Measurements from ENCODE around the gene IGSF3. TPM values are rescaled to one million over a fixed set of nuclear protein-coding genes. Genes with fewer than 3 reads are reported as not detected.
A peak's percentile ranks its signal among the peaks of the same experiment; 100 is the strongest.

Gene IGSF3
- total and polyA plus RNA-seq, 2 of the 13 experiments (the other 11 are each of a cell fraction or from before 2014, with no cell fraction given): 0.11 to 0.16 TPM

DNA sequence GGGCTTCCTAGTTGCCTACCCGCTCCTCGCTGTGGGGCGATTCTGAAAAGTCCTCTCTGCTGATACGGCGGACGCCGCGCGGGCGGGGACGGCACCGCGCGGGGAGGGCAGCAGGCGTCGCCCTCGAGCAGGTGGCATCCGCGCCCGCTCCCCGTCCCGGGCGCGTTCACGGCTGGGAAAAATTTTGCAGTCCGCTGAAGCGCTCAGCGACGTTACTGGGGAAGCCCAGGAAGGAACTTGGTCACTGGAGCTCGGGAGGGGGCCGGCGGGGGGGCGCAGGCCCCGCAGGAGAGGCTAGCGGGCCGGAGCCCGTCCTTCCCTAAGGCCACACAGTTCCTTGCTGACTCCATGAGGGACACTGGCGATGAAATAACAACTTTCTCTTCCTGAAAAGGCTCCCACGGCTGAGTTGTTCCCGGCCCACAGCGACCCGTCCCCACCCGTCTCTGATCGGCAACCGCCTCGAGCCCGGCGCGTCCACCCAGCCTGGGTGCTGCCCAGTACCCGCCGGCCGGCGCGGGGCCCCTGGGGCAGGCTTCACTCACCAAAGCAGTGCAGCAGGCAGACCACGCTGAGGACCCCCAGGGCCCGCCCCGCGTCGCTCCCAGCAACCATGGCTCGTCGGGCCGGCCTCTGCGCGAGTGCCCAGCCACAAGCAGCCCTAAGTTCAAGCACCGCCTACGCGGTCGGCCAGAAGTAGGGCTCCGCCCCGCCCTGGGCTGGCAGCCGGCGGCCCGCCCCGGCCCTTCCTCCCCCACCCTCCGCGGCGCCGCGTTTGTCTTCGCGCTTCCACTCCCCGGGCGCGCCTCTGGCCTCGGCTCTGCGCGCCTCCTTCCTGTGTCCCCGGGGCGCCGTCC is 96.9 kb downstream of the IGSF3 start, which contains the start of gene CD58 (continued):
- TF ChIP-seq, protein P1, sequence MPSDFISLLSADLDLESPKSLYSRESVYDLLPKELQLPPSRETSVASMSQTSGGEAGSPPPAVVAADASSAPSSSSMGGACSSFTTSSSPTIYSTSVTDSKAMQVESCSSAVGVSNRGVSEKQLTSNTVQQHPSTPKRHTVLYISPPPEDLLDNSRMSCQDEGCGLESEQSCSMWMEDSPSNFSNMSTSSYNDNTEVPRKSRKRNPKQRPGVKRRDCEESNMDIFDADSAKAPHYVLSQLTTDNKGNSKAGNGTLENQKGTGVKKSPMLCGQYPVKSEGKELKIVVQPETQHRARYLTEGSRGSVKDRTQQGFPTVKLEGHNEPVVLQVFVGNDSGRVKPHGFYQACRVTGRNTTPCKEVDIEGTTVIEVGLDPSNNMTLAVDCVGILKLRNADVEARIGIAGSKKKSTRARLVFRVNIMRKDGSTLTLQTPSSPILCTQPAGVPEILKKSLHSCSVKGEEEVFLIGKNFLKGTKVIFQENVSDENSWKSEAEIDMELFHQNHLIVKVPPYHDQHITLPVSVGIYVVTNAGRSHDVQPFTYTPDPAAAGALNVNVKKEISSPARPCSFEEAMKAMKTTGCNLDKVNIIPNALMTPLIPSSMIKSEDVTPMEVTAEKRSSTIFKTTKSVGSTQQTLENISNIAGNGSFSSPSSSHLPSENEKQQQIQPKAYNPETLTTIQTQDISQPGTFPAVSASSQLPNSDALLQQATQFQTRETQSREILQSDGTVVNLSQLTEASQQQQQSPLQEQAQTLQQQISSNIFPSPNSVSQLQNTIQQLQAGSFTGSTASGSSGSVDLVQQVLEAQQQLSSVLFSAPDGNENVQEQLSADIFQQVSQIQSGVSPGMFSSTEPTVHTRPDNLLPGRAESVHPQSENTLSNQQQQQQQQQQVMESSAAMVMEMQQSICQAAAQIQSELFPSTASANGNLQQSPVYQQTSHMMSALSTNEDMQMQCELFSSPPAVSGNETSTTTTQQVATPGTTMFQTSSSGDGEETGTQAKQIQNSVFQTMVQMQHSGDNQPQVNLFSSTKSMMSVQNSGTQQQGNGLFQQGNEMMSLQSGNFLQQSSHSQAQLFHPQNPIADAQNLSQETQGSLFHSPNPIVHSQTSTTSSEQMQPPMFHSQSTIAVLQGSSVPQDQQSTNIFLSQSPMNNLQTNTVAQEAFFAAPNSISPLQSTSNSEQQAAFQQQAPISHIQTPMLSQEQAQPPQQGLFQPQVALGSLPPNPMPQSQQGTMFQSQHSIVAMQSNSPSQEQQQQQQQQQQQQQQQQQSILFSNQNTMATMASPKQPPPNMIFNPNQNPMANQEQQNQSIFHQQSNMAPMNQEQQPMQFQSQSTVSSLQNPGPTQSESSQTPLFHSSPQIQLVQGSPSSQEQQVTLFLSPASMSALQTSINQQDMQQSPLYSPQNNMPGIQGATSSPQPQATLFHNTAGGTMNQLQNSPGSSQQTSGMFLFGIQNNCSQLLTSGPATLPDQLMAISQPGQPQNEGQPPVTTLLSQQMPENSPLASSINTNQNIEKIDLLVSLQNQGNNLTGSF (CRISPR knock-in tag; IDR thresholded peaks at IDR 0.05): peak; percentile 56; the same call in 1 of the 2 replicates
- TF ChIP-seq, protein P2, sequence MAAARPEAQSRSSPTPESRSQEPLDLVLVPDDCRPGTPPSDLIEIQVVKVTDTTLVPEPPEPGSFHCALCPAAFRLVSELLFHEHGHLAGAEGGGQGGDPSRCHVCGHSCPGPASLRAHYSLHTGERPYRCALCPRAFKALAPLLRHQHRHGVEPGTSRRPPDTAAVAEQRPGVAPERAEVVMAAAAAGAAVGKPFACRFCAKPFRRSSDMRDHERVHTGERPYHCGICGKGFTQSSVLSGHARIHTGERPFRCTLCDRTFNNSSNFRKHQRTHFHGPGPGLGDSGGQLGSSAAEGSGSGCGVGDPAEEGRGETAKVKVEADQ (CRISPR knock-in tag; IDR thresholded peaks at IDR 0.05; ENCODE audit: borderline replicate concordance): 0 out of 2 replicates have a peak, but pooled peaks have one; percentile 15
- TF ChIP-seq ZSCAN21 (CRISPR knock-in tag; IDR thresholded peaks at IDR 0.05; ENCODE audit: borderline replicate concordance) (peak; percentile 81; the same call in 1 of the 2 replicates), KDM1A (CRISPR knock-in tag; IDR thresholded peaks at IDR 0.05) (no peak), FOXP1 (IDR thresholded peaks at IDR 0.05) (no peak), FOXP1 (CRISPR knock-in tag; IDR thresholded peaks at IDR 0.05) (no peak), ONECUT2 (CRISPR knock-in tag; IDR thresholded peaks at IDR 0.05) (no peak), ZNF572 (CRISPR knock-in tag; IDR thresholded peaks at IDR 0.05) (0 out of 2 replicates have a peak, but pooled peaks have one; percentile 39), ATM (IDR thresholded peaks at IDR 0.05; ENCODE audit: borderline replicate concordance) (no peak), HES4 (CRISPR knock-in tag; IDR thresholded peaks at IDR 0.05; ENCODE audit: borderline replicate concordance) (peak; percentile 41; the same call in 1 of the 2 replicates), ZNF564 (CRISPR knock-in tag; IDR thresholded peaks at IDR 0.05) (peak; percentile 56; the same call in 1 of the 2 replicates), ZC3H13 (CRISPR knock-in tag; IDR thresholded peaks at IDR 0.05) (peak; percentile 36), NFIB (CRISPR knock-in tag; IDR thresholded peaks at IDR 0.05; ENCODE audit: borderline replicate concordance) (no peak), REL (CRISPR knock-in tag; conservative IDR thresholded peaks at IDR 0.05) (0 out of 2 replicates have a peak, but pooled peaks have one; percentile 41), ZFP82 (CRISPR knock-in tag; IDR thresholded peaks at IDR 0.05; ENCODE audit: borderline replicate concordance) (no peak; the same call in 1 of the 2 replicates), ZNF607 (CRISPR knock-in tag; IDR thresholded peaks at IDR 0.05; ENCODE audit: borderline replicate concordance) (peak; percentile 35; the same call in 1 of the 2 replicates), MEIS2 (CRISPR knock-in tag; IDR thresholded peaks at IDR 0.05) (peak; percentile 26; the same call in 1 of the 2 replicates), ASH2L (IDR thresholded peaks at IDR 0.05; ENCODE audit: insufficient read length, low read depth, low read length) (peak; percentile 60), MAFG (CRISPR knock-in tag; IDR thresholded peaks at IDR 0.05) (0 out of 2 replicates have a peak, but pooled peaks have one; percentile 51)
- TF ChIP-seq, protein P3, sequence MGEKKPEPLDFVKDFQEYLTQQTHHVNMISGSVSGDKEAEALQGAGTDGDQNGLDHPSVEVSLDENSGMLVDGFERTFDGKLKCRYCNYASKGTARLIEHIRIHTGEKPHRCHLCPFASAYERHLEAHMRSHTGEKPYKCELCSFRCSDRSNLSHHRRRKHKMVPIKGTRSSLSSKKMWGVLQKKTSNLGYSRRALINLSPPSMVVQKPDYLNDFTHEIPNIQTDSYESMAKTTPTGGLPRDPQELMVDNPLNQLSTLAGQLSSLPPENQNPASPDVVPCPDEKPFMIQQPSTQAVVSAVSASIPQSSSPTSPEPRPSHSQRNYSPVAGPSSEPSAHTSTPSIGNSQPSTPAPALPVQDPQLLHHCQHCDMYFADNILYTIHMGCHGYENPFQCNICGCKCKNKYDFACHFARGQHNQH (CRISPR knock-in tag; IDR thresholded peaks at IDR 0.05): peak; percentile 14
- TF ChIP-seq, protein P4, sequence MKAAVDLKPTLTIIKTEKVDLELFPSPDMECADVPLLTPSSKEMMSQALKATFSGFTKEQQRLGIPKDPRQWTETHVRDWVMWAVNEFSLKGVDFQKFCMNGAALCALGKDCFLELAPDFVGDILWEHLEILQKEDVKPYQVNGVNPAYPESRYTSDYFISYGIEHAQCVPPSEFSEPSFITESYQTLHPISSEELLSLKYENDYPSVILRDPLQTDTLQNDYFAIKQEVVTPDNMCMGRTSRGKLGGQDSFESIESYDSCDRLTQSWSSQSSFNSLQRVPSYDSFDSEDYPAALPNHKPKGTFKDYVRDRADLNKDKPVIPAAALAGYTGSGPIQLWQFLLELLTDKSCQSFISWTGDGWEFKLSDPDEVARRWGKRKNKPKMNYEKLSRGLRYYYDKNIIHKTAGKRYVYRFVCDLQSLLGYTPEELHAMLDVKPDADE (CRISPR knock-in tag; IDR thresholded peaks at IDR 0.05): peak; percentile 56; the same call in 1 of the 2 replicates
